Transverse colon (tissue), 3 donors: ENCODE results near the gene DNAJC18.

Source experiments
- EP300 ChIP-seq: sonication (generic); formaldehyde crosslinking; IDR thresholded peaks from one replicate; pipeline ENCODE4 v1.6.1; 2017; ENCODE audit warnings: antibody characterized with exemption, low read depth
- POLR2AphosphoS5 ChIP-seq, 3 donors: sonication (generic); formaldehyde crosslinking; IDR thresholded peaks; one replicate each; pipeline ENCODE4 v1.6.1; 2016; ENCODE audit warnings: antibody characterized with exemption in 3 of 3

DNA sequence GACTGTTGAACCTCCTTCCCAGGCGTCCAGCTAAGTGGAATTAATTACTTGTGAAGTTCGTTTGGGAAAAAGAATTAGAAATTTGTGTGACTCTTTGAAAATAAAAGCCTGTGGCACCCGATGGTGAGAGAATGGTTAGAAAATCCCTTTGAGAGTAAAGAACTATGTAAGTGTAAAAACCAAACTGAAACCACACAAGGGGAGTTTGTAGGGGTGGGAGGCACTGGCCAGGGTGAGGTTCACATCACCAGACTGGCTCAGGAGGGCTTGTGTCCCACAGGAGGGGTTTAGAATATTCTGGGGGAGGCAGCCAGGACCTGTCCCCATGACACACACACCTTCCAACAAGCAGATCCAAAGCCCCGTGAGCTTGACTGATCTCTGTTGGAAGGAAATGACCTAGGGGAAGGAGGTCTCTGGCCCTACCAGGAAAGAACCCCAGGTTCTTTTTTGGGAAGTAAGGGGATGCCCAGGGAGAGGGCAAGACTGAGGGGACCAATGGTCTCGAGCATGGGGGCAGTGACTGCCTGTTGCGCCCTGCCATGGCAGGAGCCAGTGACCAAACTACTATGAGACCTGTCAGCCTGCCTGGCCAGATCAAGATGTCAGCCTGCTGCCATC is 39.7 kb downstream of the DNAJC18 start:
- TF ChIP-seq POLR2AphosphoS5 (IDR thresholded peaks at IDR 0.05) (no peak), EP300 (no peak)
